Transverse colon (tissue), 4 donors: ENCODE measurements around the gene FBXL16. TPM values are rescaled to one million over a fixed set of nuclear protein-coding genes. Genes with fewer than 3 reads are reported as not detected.

Experiments
- DNase-seq: peaks from one replicate; pipeline ENCODE4 v3.0.0-alpha.2; 2019
- H3K27ac ChIP-seq, 4 donors: fragments of 200-600 bp; sonication (generic); 2 replicates each; pipeline ENCODE4 v1.5.1; 2016 to 2018; ENCODE audit warnings: inconsistent platforms in 4 of 4
- H3K27me3 ChIP-seq: fragments of 200-600 bp; sonication (generic); 2 replicates; pipeline ENCODE4 v1.5.1; 2017; ENCODE audit warnings: inconsistent platforms
- H3K36me3 ChIP-seq, 4 donors: fragments of 200-600 bp; sonication (generic); 2 replicates each; pipeline ENCODE4 v1.5.1; 2017 to 2019; ENCODE audit warnings: inconsistent platforms in 4 of 4
- H3K4me1 ChIP-seq, 4 donors: fragments of 200-600 bp; sonication (generic); 2 replicates each; pipeline ENCODE4 v1.5.1; 2017 to 2020; ENCODE audit warnings: inconsistent platforms in 4 of 4
- H3K4me3 ChIP-seq, 4 donors: fragments of 200-600 bp; sonication (generic); 1 replicate in 1 of 4; 2 replicates in 3 of 4; pipeline versions ENCODE4 v1.5.1 to v1.6.1; 2017 to 2019; ENCODE audit warnings: inconsistent platforms in 4 of 4
- H3K9me3 ChIP-seq, 2 donors: fragments of 200-600 bp; sonication (generic); 2 replicates each; pipeline ENCODE4 v1.5.1; 2017 to 2019; ENCODE audit warnings: inconsistent platforms in 2 of 2
- CTCF ChIP-seq, 5 experiments: fragments of 200-600 bp in 3 of 5; fragments of 450-650 bp in 2 of 5; sonication (generic) in 3 of 5; IDR thresholded peaks; 1 replicate in 2 of 5; 2 replicates in 3 of 5; pipeline ENCODE4 v1.5.1; 2016 to 2017; ENCODE audit warnings: antibody characterized with exemption in 5 of 5, inconsistent platforms in 3 of 5, mild to moderate bottlenecking in 2 of 5, moderate library complexity in 1 of 5
- EP300 ChIP-seq: sonication (generic); formaldehyde crosslinking; IDR thresholded peaks from one replicate; pipeline ENCODE4 v1.6.1; 2017; ENCODE audit warnings: antibody characterized with exemption, low read depth
- POLR2A ChIP-seq: fragments of 450-650 bp; IDR thresholded peaks from one replicate; pipeline ENCODE4 v1.6.1; 2016; ENCODE audit warnings: antibody characterized with exemption, mild to moderate bottlenecking, moderate library complexity
- POLR2AphosphoS5 ChIP-seq, 3 donors: sonication (generic); formaldehyde crosslinking; IDR thresholded peaks; one replicate each; pipeline ENCODE4 v1.6.1; 2016; ENCODE audit warnings: antibody characterized with exemption in 3 of 3
- WGBS, 2 donors: methylation state at CpG; one replicate each; pipeline ENCODE4 v1.1.5; 2018; ENCODE audit warnings: low coverage in 1 of 2; 5-methylcytosine and 5-hydroxymethylcytosine counted together
- in situ Hi-C, 4 donors: fragments of 200-750 bp; cut with MboI; loops; one replicate each; pipeline versions ENCODE4 v1.15.0 to v1.15.1; 2017; ENCODE audit warnings: low sequenced_read_pairs in 3 of 4, low pct_ligation_motif_present in 1 of 4, low pct_unique_long_range_greater_than_20kb in 1 of 4
- intact Hi-C: fragments of 100-400 bp; cut with DNase I; formaldehyde crosslinking; loops from one replicate; pipeline ENCODE4 v1.15.1; 2023; ENCODE audit warnings: low total_unique reads
- total RNA-seq, 4 donors: library from RNA; depleted of rRNA; stranded (reverse); fragments of >200 nt; gene quantifications; one replicate each; pipeline ENCODE4 v1.1.0, GENCODE V29; 2016

Gene FBXL16
- total RNA-seq, 4 donors from 2014 or later, result 0.60 to 3.5 (median 1.6) TPM; not detected in 1

- H3K9me3 ChIP-seq, result no peaks in the 10 kb centered on the region
- no peak for DNase-seq
- 57 to 59% methylated on average over 13 to 39 of the region's 39 CpGs for WGBS, 2 donors
- no peak overlapping the region for H3K4me3 ChIP-seq
- no peaks in the 10 kb centered on the region for H3K36me3 ChIP-seq
- peaks cover 67% of the 10 kb centered on the region for H3K27me3 ChIP-seq
- intact Hi-C loops (no loop called here), in situ Hi-C loops (no loop called here)
- no peaks in the 10 kb centered on the region for H3K4me1 ChIP-seq
- no peak for TF ChIP-seq CTCF (IDR thresholded peaks at IDR 0.05)
- no peak overlapping the region for H3K27ac ChIP-seq
These were observed 45.8 kb upstream of the FBXL16 start for GRCh38 chr16:751152-752006.

GRCh38 chr16:750485-750884, 44.9 kb upstream of the FBXL16 start:
- WGBS, 2 donors, result 65 to 70% methylated on average over 2 to 9 of the region's 9 CpGs

GRCh38 chr16:749010-749409, 43.4 kb upstream of the FBXL16 start:
- no peak overlapping the region for H3K27ac ChIP-seq
- peaks cover 44% of the 10 kb centered on the region for H3K27me3 ChIP-seq
- H3K4me3 ChIP-seq, result no peak overlapping the region
- WGBS, 2 donors, result 74% methylated on average over 4 to 6 of the region's 6 CpGs
- TF ChIP-seq POLR2A, result no peak
- TF ChIP-seq EP300, result no peak
- no peak for TF ChIP-seq CTCF (IDR thresholded peaks at IDR 0.05)
- TF ChIP-seq POLR2AphosphoS5 (IDR thresholded peaks at IDR 0.05), result no peak
- H3K4me1 ChIP-seq, result no peaks in the 10 kb centered on the region
- intact Hi-C loops, result no loop called here
- no peak for DNase-seq
- H3K36me3 ChIP-seq, result no peaks in the 10 kb centered on the region
- H3K9me3 ChIP-seq, result no peaks in the 10 kb centered on the region
- in situ Hi-C loops, result no loop called here

More at GRCh38 chr16:750485-750884, 44.9 kb upstream of the FBXL16 start:
- TF ChIP-seq POLR2A (no peak), CTCF (IDR thresholded peaks at IDR 0.05) (no peak), EP300 (no peak), POLR2AphosphoS5 (IDR thresholded peaks at IDR 0.05) (no peak)
- DNase-seq, result no peak
- H3K4me1 ChIP-seq, result no peaks in the 10 kb centered on the region
- intact Hi-C loops, result no loop called here
- no peaks in the 10 kb centered on the region for H3K36me3 ChIP-seq
- no peaks in the 10 kb centered on the region for H3K9me3 ChIP-seq
- no peak overlapping the region for H3K4me3 ChIP-seq
- peaks cover 58% of the 10 kb centered on the region for H3K27me3 ChIP-seq
- no peak overlapping the region for H3K27ac ChIP-seq
- in situ Hi-C loops, result no loop called here

GRCh38 chr16:747978-748746, 42.6 kb upstream of the FBXL16 start:
- peaks cover 39% of the 10 kb centered on the region for H3K27me3 ChIP-seq
- no peaks in the 10 kb centered on the region for H3K36me3 ChIP-seq
- 78% methylated on average over 39 of the region's 39 CpGs; no CpG with 5 or more reads in 1 of the 2 donors for WGBS, 2 donors
- no peak overlapping the region for H3K4me3 ChIP-seq
- H3K4me1 ChIP-seq, result no peaks in the 10 kb centered on the region
- intact Hi-C loops, result no loop called here
- in situ Hi-C loops, result no loop called here
- TF ChIP-seq CTCF (IDR thresholded peaks at IDR 0.05), result no peak
- no peak for TF ChIP-seq POLR2AphosphoS5 (IDR thresholded peaks at IDR 0.05)
- TF ChIP-seq POLR2A, result no peak
- TF ChIP-seq EP300, result no peak
- H3K27ac ChIP-seq, result no peak overlapping the region
- DNase-seq, result no peak
- no peaks in the 10 kb centered on the region for H3K9me3 ChIP-seq
